ENCODE measurements around the gene PHF12. TPM values are rescaled to one million over a fixed set of nuclear protein-coding genes. Genes with fewer than 3 reads are reported as not detected.

Gene PHF12
- total and polyA plus RNA-seq, 2 of the 13 experiments (the other 11 are each of a cell fraction or from before 2014, with no cell fraction given), result 9.8 to 17.1 TPM

DNA sequence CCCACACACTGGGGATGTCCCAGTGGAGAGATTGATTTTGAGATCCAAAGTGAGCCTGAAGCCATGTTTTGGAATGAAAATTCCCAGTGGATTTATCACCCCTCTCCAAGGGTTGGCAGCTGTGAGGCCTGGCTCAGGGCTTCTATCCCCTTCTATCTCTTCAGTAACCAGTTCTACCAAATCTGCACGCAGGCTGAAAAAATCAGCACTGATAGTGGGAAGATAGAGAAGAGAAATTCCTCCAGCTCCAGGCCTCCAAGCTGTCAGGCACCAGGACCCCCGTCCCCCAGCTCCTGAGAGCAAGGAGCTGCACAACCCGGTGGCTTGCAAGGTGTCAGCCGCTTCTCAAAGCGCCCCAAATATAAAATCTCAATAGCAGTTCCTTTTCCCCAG lies 54.8 kb downstream of the PHF12 start (continued):
- TF ChIP-seq TEAD3 (CRISPR knock-in tag; optimal IDR thresholded peaks at IDR 0.05; ENCODE audit: borderline replicate concordance), result no peak
- no peak for TF ChIP-seq JUND (CRISPR knock-in tag; IDR thresholded peaks at IDR 0.05)

DNA sequence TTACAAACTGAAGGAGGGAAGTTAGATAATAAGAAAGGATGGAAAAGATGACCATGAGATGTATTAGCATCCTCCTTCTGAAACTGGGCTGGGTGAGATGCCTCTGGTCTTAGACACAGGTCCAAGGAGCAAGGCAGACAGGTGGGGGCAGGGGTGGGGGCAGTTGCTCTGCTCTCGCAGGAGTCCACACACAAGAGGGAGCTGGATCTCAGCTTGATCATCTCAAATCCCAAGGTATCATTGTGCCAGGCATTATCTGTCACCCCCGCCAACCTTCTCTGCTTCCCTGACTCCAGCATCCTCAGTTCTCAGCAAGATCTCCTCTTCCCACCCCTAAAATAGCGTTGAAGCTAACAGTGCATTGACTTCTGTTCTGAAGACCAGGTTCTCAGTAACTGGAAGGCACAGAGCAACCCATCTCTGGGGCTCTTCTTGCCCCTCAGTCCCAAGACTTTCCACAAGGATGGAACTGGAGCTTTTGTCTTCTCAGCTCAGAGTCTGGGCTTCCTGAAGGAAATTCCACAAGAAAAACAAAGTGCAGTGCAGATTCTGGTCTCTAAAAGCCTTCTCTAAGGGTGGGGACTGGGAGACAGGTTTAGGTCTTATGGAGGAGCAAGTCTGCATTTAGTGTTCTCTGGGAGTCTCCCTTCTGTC lies 55.4 kb downstream of the PHF12 start:
- Histone ChIP-seq H3K9me3 (ENCODE audit: low read length) (no peaks in the 10 kb centered on the region), H3K27ac (ENCODE audit: extremely low read length, insufficient read depth, low read length) (no peak overlapping the region), H3K4me1 (ENCODE audit: insufficient read depth, low read length) (peaks cover 41% of the 10 kb centered on the region), H3K79me2 (ENCODE audit: insufficient read depth, low read length) (peaks cover 22% of the 10 kb centered on the region), H4K20me1 (ENCODE audit: insufficient read depth, low read length) (no peaks in the 10 kb centered on the region; the same call in none of the 2 replicates), H3K9ac (ENCODE audit: insufficient read depth, low read depth, low read length) (peak overlapping the region; percentile 83), H3K4me2 (ENCODE audit: low read depth, low read length) (peak overlapping the region; percentile 90), H3K36me3 (replicated peaks in 1 of 2; ENCODE audit: control insufficient read depth in 1 of 2, insufficient read depth in 2 of 2, low read length in 2 of 2) (peaks cover 0 to 5% of the 10 kb centered on the region in 2 experiments; a peak in 2 of 5 replicates), H3K4me3 (replicated peaks in 1 of 3; ENCODE audit: insufficient read depth in 1 of 3, low read depth in 2 of 3, low read length in 3 of 3) (peak overlapping the region; percentile 76 to 93 (median 89); a peak in 5 of 6 replicates), H3K27me3 (ENCODE audit: control insufficient read depth in 1 of 2, insufficient read depth in 2 of 2, low read length in 2 of 2) (no peaks in the 10 kb centered on the region), H2AFZ (ENCODE audit: low read length) (no peak overlapping the region)
- in situ Hi-C loops (cut with HindIII; ENCODE audit: extremely low pct_ligation_motif_present, low pct_unique_long_range_greater_than_20kb), result loop anchor here (25.0 kb wide), 1 partner anchor 259 kb away; the partner anchor contains the start of gene BLTP2
- no TSS peak for BruUV-seq (replicated peaks)
- ATAC-seq (no peak), DNase-seq (ENCODE audit: low spot score) (no peak), FAIRE-seq (peak; percentile 34)
- POLR2A ChIA-PET, result interaction anchor here (1.2 to 3.5 kb wide), 6 partner anchors 13 to 169 kb away, joined by 4 to 16 read pairs (median 5); partner anchors contain the start of genes NEK8 and PHF12
- CTCF ChIA-PET (ENCODE audit: low intra/inter-chr PET ratio, low total read pairs), result no interaction called here
- TF ChIP-seq ZNF598 (CRISPR knock-in tag; IDR thresholded peaks at IDR 0.05; ENCODE audit: borderline replicate concordance) (no peak), ZNF879 (CRISPR knock-in tag; IDR thresholded peaks at IDR 0.05) (0 out of 2 replicates have a peak, but pooled peaks have one; percentile 3), ZNF329 (CRISPR knock-in tag; IDR thresholded peaks at IDR 0.05; ENCODE audit: low read depth) (no peak), SNAPC2 (CRISPR knock-in tag; IDR thresholded peaks at IDR 0.05) (no peak), RXRB (CRISPR knock-in tag; IDR thresholded peaks at IDR 0.05; ENCODE audit: borderline replicate concordance) (no peak)
- intact Hi-C loops (cut with micrococcal nuclease; ENCODE audit: unreplicated experiment), result loop anchor here (5.0 kb wide), 1 partner anchor 134 kb away; no protein-coding TSS in a partner anchor
- WGBS (ENCODE audit: low lambda C conversion rate), result 40% methylated on average over 3 of the region's 3 CpGs
